Neutrophil (primary cell): ENCODE measurements around the gene CFAP251.

Source experiments
- H3K27ac ChIP-seq: fragments of 200-600 bp; sonication (generic); 2 replicates; pipeline ENCODE4 v1.5.1; 2016; ENCODE audit warnings: mild to moderate bottlenecking, moderate library complexity
- H3K27me3 ChIP-seq: fragments of 200-600 bp; sonication (generic); 2 replicates; pipeline ENCODE4 v1.6.0; 2016; ENCODE audit warnings: mild to moderate bottlenecking
- H3K36me3 ChIP-seq: fragments of 200-600 bp; sonication (generic); 2 replicates; pipeline ENCODE4 v1.5.1; 2017
- H3K4me1 ChIP-seq, 2 experiments: fragments of 200-600 bp in 1 of 2; sonication (generic) in 1 of 2; 1 replicate in 1 of 2; 2 replicates in 1 of 2; pipeline versions ENCODE4 v1.5.1 to v1.6.1; 2013 to 2016; ENCODE audit warnings: low read depth in 1 of 2, low read length in 1 of 2, mild to moderate bottlenecking in 1 of 2, moderate library complexity in 1 of 2; ENCODE audit not compliant: control insufficient read depth in 1 of 2, insufficient read depth in 1 of 2
- H3K4me3 ChIP-seq, 2 experiments: fragments of 200-600 bp in 1 of 2; sonication (generic) in 1 of 2; 1 replicate in 1 of 2; 2 replicates in 1 of 2; pipeline ENCODE4 v1.5.1; 2013 to 2016; ENCODE audit warnings: low read depth in 1 of 2, low read length in 1 of 2, mild to moderate bottlenecking in 1 of 2, moderate library complexity in 1 of 2
- H3K9me3 ChIP-seq: fragments of 200-600 bp; sonication (generic); 2 replicates; pipeline ENCODE4 v1.5.1; 2016
- TF ChIP-seq, protein P1 (sequence below): fragments of 200-600 bp; sonication (generic); IDR thresholded peaks from 2 replicates; pipeline ENCODE4 v1.5.1; 2016; ENCODE audit warnings: antibody characterized with exemption

CFAP251 gene

DNA sequence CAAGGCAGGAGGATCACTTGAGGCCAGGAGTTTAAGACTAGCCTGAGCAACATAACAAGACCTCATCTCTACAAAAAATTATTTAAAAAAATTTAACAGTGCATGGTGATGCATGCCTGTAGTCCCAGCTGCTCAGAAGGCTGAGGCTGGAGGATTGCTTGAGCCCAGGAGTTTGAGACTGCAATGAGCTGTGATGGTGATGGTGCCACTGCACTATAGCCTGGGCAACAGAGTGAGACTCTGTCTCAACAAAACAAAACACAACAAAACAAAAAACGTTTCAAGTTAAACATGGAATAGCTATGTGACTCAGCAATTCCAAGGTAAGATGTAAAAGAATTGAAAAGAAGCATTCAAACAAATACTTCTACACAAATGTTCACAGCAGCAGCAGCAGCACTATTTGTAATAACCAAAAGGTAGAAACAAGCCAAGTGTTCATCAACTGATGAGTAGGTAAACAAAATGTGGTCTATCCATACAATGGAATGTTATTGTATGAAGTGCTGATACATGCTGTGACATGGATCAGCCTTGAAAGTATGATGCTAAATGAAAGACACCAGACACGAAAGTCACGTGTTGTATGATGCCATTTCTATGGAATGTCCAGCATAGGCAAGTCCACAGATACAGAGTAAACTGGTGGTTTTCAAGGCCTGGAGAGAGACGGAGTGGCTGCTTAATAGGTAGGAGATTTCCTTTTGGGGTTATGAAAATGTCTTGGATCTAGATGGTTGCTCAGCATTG, 31.4 kb downstream of the CFAP251 start:
- Histone ChIP-seq H3K36me3 (no peaks in the 10 kb centered on the region), H3K4me1 (no peaks in the 10 kb centered on the region), H3K27me3 (peaks cover 8% of the 10 kb centered on the region), H3K27ac (no peak overlapping the region), H3K9me3 (no peaks in the 10 kb centered on the region), H3K4me3 (no peak overlapping the region)
- TF ChIP-seq, protein P1, sequence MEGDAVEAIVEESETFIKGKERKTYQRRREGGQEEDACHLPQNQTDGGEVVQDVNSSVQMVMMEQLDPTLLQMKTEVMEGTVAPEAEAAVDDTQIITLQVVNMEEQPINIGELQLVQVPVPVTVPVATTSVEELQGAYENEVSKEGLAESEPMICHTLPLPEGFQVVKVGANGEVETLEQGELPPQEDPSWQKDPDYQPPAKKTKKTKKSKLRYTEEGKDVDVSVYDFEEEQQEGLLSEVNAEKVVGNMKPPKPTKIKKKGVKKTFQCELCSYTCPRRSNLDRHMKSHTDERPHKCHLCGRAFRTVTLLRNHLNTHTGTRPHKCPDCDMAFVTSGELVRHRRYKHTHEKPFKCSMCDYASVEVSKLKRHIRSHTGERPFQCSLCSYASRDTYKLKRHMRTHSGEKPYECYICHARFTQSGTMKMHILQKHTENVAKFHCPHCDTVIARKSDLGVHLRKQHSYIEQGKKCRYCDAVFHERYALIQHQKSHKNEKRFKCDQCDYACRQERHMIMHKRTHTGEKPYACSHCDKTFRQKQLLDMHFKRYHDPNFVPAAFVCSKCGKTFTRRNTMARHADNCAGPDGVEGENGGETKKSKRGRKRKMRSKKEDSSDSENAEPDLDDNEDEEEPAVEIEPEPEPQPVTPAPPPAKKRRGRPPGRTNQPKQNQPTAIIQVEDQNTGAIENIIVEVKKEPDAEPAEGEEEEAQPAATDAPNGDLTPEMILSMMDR: no peak

DNA sequence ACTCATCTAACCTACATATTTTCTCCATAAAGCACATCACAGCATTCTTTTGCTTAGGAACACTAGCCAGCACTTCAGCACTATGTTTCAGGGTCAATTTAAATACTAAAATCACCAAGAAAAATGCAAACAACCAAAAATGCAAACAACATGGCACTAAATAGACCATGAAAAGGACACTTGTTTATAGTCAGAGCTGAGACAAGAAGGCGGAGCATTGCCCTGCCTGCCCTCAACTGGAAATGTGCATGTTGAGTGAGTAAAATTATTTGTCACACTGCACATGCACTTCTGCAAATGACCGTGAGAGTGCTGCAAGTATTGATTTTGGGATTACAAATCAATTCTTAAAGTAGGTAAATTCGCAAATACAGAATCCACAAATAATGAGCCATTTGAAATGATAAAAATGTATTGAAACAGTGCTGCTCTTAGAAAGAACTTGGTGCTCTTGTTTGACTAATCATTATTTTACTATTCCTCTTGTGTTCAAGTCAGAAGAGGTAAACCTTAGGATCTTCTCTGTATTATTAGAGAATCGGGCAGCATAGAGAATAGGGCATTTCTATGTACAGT, 34.8 kb downstream of the CFAP251 start:
- peaks cover 8% of the 10 kb centered on the region for H3K27me3 ChIP-seq
- TF ChIP-seq, protein P1: no peak
- no peak overlapping the region for H3K27ac ChIP-seq
- no peak overlapping the region for H3K4me3 ChIP-seq
- H3K4me1 ChIP-seq: no peaks in the 10 kb centered on the region
- H3K9me3 ChIP-seq: no peaks in the 10 kb centered on the region
- no peaks in the 10 kb centered on the region for H3K36me3 ChIP-seq

- no peaks in the 10 kb centered on the region for H3K4me1 ChIP-seq
- TF ChIP-seq, protein P1: no peak
- H3K27ac ChIP-seq: no peak overlapping the region
- no peaks in the 10 kb centered on the region for H3K36me3 ChIP-seq
- H3K27me3 ChIP-seq: peaks cover 8% of the 10 kb centered on the region
- no peaks in the 10 kb centered on the region for H3K9me3 ChIP-seq
- H3K4me3 ChIP-seq: no peak overlapping the region
Observed at GRCh38 chr12:121953695-121954094, 35.3 kb downstream of the CFAP251 start.

GRCh38 chr12:121955258-121956237, 37.2 kb downstream of the CFAP251 start:
- H3K4me3 ChIP-seq: no peak overlapping the region
- H3K27ac ChIP-seq: no peak overlapping the region
- TF ChIP-seq, protein P1: no peak
- no peaks in the 10 kb centered on the region for H3K36me3 ChIP-seq
- no peaks in the 10 kb centered on the region for H3K9me3 ChIP-seq
- H3K27me3 ChIP-seq: peaks cover 8% of the 10 kb centered on the region
- no peaks in the 10 kb centered on the region for H3K4me1 ChIP-seq

GRCh38 chr12:121957861-121958515, 39.6 kb downstream of the CFAP251 start:
- no peaks in the 10 kb centered on the region for H3K36me3 ChIP-seq
- TF ChIP-seq, protein P1: no peak

More at GRCh38 chr12:121957861-121958515, 39.6 kb downstream of the CFAP251 start:
- peaks cover 2% of the 10 kb centered on the region for H3K27me3 ChIP-seq
- no peak overlapping the region for H3K4me3 ChIP-seq
- H3K9me3 ChIP-seq: no peaks in the 10 kb centered on the region
- no peaks in the 10 kb centered on the region for H3K4me1 ChIP-seq
- no peak overlapping the region for H3K27ac ChIP-seq
